Femur (tissue), 1 donor: ENCODE data around the gene SKOR1.

Experiments
- DNase-seq: peaks from one replicate; pipeline ENCODE4 v3.0.0-alpha.2; 2017

The SKOR1 gene

DNA sequence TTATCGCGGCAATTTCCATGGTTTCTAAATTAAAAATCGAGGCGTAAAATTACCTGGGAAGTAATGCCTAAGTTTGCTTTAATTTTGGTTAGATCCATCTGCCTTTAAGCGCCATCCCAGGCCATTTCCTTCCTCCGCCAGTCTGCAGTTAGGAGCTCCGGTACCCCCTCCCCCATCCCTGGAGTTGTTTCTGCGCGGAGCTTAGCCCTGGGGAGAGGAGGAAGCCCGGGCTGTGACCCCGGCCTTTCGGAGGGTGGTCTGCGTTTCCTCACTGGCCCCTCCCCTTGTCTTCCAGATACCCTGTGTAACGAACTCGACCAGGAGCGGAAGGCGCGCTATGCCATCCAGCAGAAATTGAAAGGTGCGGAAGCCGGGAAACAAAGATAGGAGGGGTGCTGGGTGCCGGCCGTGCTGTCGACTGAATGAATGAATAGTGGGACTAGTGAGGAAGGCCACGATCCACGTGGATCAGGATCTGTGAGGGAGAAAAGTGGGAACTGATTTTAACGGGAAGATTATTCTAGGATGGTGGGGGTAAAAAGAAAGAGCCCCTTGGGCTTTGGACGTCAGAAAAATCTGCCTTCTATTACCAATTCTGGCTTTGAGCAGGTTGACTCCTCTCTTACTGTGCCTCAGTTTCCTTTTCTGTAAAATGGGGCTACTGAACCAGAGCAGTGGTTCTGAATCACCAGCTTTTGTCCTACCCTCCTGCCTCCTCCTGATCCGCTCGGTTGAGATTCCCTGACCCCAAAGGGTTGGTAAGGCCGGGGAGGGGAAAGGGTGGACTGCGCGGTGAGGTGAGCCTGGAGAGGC lies 7.8 kb downstream of the SKOR1 start:
- peak; percentile 33 for DNase-seq

GRCh38 chr15:67833710-67834511 lies 8.6 kb downstream of the SKOR1 start:
- peak; percentile 63 for DNase-seq

DNA sequence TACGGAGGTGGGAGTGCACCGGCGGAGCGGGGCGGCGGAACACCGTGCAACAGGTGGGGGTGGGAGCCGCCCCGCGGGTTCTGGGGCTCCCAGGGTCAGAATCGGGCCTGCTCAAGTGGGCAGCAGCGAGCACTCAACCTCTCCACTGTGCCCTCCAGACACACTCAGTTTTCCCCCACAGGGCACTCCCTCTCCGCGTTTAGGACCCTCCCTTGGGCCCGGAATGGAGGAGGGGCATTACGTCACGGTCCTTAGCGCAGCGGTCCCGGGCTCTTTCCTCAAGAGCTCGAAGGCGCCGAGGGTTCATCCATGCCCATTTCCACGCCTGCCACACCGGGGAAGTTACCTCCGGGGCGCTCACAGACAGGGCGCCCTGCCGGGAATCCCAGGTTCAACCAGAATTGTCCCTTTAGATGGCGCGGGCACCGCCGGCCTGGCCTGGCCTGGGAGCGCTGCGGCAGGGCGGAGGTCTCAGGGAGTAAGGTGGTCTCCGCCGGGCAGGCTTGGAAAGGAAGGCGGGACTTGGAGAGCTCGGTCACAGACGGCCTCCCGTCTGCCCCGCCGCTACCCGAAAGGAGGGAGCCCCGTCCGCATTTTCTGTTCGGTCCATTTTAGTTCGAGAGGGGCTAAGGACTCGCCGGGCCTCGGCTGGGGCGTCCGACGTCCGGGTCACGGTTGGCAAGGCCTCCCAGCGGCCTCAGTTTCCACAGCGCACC lies 9.4 kb downstream of the SKOR1 start:
- DNase-seq: no peak

- DNase-seq: peak; percentile 31
Observed at GRCh38 chr15:67835297-67836133, 10.2 kb downstream of the SKOR1 start.

GRCh38 chr15:67836134-67836455 lies 10.8 kb downstream of the SKOR1 start:
- DNase-seq: no peak

GRCh38 chr15:67836477-67836876 lies 11.2 kb downstream of the SKOR1 start:
- no peak for DNase-seq

DNA sequence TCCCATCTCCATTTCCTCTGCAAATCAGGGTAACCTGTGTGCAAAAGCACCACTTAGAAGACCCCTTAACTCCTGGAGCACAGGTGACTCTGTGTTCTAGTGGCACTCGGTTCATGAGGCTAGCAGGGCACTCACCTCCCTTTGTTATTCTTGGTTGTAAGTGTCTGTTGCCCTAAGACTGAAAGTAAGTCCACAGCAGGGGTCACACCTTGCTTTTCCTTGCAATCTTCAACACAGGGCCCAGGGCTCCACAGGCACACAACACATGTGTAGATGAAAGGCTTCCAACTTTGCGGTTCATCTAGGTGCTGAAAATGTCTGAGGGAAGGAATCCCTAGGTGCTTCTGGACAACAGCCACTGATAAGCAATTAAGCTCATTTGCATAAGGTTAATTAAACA lies 11.6 kb downstream of the SKOR1 start:
- DNase-seq: no peak

DNA sequence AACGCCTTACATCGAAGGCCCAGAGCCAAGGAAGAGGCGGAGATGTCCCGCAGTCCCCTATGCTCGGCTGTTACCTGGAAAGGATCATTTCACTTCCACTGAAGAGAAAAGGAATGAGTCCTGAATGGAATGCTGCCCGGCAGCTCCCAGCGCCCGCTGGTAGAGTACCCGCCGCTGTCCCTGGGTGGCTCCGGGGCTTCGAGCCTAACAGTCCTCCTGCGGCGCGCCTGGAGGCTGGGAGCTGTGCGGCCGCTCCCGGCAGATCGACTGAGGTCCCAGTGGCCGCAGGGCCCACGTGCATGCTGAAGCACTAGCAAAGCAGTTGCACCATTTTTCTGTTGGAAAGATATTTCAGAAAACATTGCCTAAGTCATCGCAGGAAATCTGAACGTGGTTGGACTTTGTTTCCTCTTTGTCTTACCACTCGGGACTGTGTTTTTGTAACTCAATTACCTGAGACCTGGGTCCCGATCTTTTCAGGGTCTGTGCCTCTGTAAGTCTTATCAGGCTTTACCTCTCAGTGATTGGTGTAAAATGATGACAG lies 13.6 kb downstream of the SKOR1 start:
- DNase-seq: peak; percentile 68

DNA sequence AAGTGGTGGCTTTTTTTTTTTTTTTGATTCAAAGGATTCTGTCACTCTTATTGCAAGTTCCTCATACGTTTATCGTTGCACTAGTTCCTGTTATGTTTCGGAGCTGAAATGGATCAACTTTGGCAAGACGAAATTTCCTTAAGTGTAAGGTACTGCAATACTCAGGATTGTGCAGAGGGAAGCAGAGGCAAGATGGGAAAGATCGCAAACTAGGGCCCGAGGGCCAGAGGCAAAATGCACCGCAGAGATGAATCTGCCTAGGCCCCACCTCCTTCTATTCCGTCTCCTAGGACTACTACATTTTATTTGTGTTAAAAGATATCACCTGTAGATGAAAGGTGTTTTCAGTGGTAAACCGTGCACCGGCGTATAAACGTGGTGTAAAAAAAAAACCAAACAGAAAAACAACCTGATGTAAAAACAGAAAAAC lies 14.2 kb downstream of the SKOR1 start:
- DNase-seq: no peak

GRCh38 chr15:67839929-67840748 lies 14.8 kb downstream of the SKOR1 start, which contains the start of gene RNU6-1:
TSS of gene RNU6-1 (minus strand) at chr15:67840045.
- DNase-seq: peak; percentile 97

- DNase-seq: peak; percentile 66
Observed at GRCh38 chr15:67840749-67841512, 15.6 kb downstream of the SKOR1 start.

- DNase-seq: no peak
Observed at GRCh38 chr15:67841513-67841762, 16.1 kb downstream of the SKOR1 start.

- DNase-seq: no peak
Observed at GRCh38 chr15:67843092-67843501, 17.8 kb downstream of the SKOR1 start.

GRCh38 chr15:67843571-67844387 lies 18.5 kb downstream of the SKOR1 start:
- DNase-seq: peak; percentile 54

DNA sequence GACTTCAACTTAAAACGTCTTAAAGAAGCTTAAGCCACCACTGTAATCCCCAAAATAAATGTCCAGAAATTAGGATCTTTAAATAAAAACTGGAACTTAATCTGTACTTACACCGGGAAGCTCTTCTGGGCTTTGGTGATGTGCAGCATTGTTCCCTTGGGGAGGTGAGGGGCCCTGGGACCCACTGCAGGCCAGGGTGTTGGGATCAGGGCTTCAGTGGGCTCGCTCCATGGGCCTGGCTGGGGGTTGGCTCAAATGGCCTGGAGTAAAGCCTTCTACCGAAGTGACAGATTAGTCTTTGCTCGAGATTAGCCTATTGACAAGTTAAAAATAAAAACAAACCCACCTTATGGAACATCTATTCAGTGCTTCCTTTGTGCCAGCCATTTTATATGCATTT lies 20.7 kb downstream of the SKOR1 start:
- DNase-seq: no peak

GRCh38 chr15:67849538-67849937 lies 24.2 kb downstream of the SKOR1 start:
- no peak for DNase-seq

- no peak for DNase-seq
Observed at GRCh38 chr15:67850336-67850735, 25.0 kb downstream of the SKOR1 start.

DNA sequence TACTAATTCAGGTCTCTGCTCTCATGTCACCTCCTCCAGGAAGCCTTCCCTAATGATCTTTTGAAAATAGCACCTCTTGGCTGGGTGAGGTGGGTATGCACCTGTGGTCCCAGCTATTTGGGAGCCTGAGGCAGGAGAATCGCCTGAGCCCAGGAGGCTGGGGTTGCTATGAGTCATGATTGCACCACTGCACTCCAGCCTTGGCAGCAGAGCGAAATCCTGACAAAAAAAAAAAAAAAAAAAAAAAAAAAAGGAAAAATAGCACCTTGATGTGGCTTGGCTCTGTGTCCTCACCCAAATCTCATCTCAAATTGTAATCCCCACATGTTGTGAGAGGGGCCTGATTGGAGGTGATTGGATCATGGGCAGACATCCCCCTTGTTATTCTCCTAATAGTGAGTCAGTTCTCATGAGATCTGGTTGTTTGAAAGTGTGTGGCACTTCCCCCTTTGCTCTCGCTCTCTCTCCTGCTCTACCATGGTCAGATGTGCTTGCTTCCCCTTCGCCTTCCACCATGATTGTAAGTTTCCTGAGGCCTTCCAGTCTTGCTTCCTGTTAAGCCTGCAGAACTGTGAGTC lies 25.8 kb downstream of the SKOR1 start:
- no peak for DNase-seq

DNA sequence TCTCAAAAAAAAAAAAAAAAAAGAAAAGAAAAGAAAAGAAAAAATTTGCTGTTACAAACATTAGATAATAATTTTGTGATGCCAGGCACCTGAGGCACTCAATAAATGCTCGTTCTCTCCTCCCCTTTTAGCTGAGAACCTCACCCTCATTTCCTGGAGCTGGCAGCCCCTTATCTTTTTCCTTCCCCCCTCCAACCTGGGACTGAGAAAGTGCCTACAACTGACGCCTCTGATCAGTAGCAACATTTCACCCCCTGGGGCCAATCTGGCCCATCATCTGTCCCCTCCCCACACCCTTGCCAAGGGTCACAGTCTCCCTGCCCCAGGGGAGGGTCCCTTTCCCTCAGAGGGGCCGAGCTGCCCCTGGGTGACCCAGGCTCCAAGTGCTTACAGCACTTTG lies 27.1 kb downstream of the SKOR1 start:
- no peak for DNase-seq

GRCh38 chr15:67853454-67853853 lies 28.1 kb downstream of the SKOR1 start:
- no peak for DNase-seq
